H9 (cell line): ENCODE results near the gene HBD. TPM values are rescaled to one million over a fixed set of nuclear protein-coding genes. Genes with fewer than 3 reads are reported as not detected.

Experiments used
- DNase-seq: peaks from one replicate; pipeline ENCODE4 v3.0.0-alpha.2; 2017
- H2AFZ ChIP-seq: one replicate; pipeline ENCODE4 v1.6.1; 2013; ENCODE audit warnings: mild to moderate bottlenecking, low read length, control low read depth, moderate library complexity
- H2AK5ac ChIP-seq: 2 replicates; pipeline ENCODE4 v1.6.1; 2013; ENCODE audit warnings: low read length, control low read depth, mixed read lengths; ENCODE audit not compliant: insufficient read length
- H2BK120ac ChIP-seq: one replicate; pipeline ENCODE4 v1.6.1; 2013; ENCODE audit warnings: low read depth, mild to moderate bottlenecking, low read length, control low read depth, inconsistent platforms; ENCODE audit not compliant: poor library complexity, severe bottlenecking
- H2BK12ac ChIP-seq: 2 replicates; pipeline ENCODE4 v1.6.1; 2013; ENCODE audit warnings: low read length, control low read depth, mixed read lengths, low read depth; ENCODE audit not compliant: insufficient read length
- H2BK15ac ChIP-seq: 2 replicates; pipeline ENCODE4 v1.6.1; 2013; ENCODE audit warnings: low read depth, low read length, control low read depth
- H2BK20ac ChIP-seq: one replicate; pipeline ENCODE4 v1.6.1; 2013; ENCODE audit warnings: low read depth, mild to moderate bottlenecking, low read length, control low read depth, inconsistent platforms; ENCODE audit not compliant: poor library complexity, severe bottlenecking
- H2BK5ac ChIP-seq: 2 replicates; pipeline ENCODE4 v1.6.1; 2013; ENCODE audit warnings: low read length, control low read depth, mixed read lengths; ENCODE audit not compliant: insufficient read length
- H3K14ac ChIP-seq: 2 replicates; pipeline ENCODE4 v1.6.1; 2013; ENCODE audit warnings: low read length, control low read depth; ENCODE audit not compliant: insufficient read depth
- H3K18ac ChIP-seq: 2 replicates; pipeline ENCODE4 v1.6.1; 2013; ENCODE audit warnings: low read depth, mild to moderate bottlenecking, mixed read lengths, low read length, control low read depth; ENCODE audit not compliant: insufficient read length
- H3K23ac ChIP-seq: 2 replicates; pipeline ENCODE4 v1.6.1; 2013; ENCODE audit warnings: low read length, control low read depth, mixed read lengths, low read depth; ENCODE audit not compliant: insufficient read length
- H3K23me2 ChIP-seq: 2 replicates; pipeline ENCODE4 v1.6.1; 2013; ENCODE audit warnings: low read depth, mild to moderate bottlenecking, mixed read lengths, low read length, control low read depth; ENCODE audit not compliant: insufficient read length, poor library complexity, severe bottlenecking
- H3K27ac ChIP-seq: 2 replicates; pipeline ENCODE4 v1.5.1; 2013; ENCODE audit warnings: low read length, control low read depth, mixed read lengths, low read depth; ENCODE audit not compliant: insufficient read length
- H3K27me3 ChIP-seq: 2 replicates; pipeline ENCODE4 v1.6.1; 2013; ENCODE audit warnings: low read length, control low read depth, inconsistent platforms; ENCODE audit not compliant: insufficient read depth
- H3K4ac ChIP-seq: 2 replicates; pipeline ENCODE4 v1.6.1; 2013; ENCODE audit warnings: low read depth, mild to moderate bottlenecking, control low read depth, inconsistent platforms, low read length, moderate library complexity
- H3K4me1 ChIP-seq: 2 replicates; pipeline ENCODE4 v1.6.1; 2013; ENCODE audit warnings: low read length, control low read depth, inconsistent platforms; ENCODE audit not compliant: insufficient read depth
- H3K4me2 ChIP-seq: 2 replicates; pipeline ENCODE4 v1.6.1; 2013; ENCODE audit warnings: low read length, control low read depth, mixed read lengths; ENCODE audit not compliant: insufficient read length, insufficient read depth
- H3K56ac ChIP-seq: 2 replicates; pipeline ENCODE4 v1.6.1; 2013; ENCODE audit warnings: low read depth, mild to moderate bottlenecking, mixed read lengths, low read length, control low read depth; ENCODE audit not compliant: insufficient read length
- H3K79me1 ChIP-seq: 2 replicates; pipeline ENCODE4 v1.6.1; 2013; ENCODE audit warnings: low read depth, mild to moderate bottlenecking, moderate library complexity, low read length, control low read depth, inconsistent platforms; ENCODE audit not compliant: insufficient read depth, poor library complexity, severe bottlenecking
- H3K79me2 ChIP-seq: 2 replicates; pipeline ENCODE4 v1.6.1; 2013; ENCODE audit warnings: low read length, control low read depth, inconsistent platforms; ENCODE audit not compliant: insufficient read depth
- H3K9ac ChIP-seq: 2 replicates; pipeline ENCODE4 v1.6.1; 2013; ENCODE audit warnings: low read length, control low read depth, mixed read lengths; ENCODE audit not compliant: insufficient read length; ENCODE audit errors: extremely low read depth
- H3K9me3 ChIP-seq: one replicate; pipeline ENCODE4 v1.6.1; 2013; ENCODE audit warnings: low read depth, low read length, inconsistent platforms; ENCODE audit not compliant: control insufficient read depth
- H3T11ph ChIP-seq: one replicate; pipeline ENCODE4 v1.6.1; 2013; ENCODE audit warnings: mild to moderate bottlenecking, low read length, control low read depth, inconsistent platforms
- H4K20me1 ChIP-seq: one replicate; pipeline ENCODE4 v1.6.1; 2013; ENCODE audit not compliant: control insufficient read depth, insufficient read length, insufficient read depth
- H4K5ac ChIP-seq: 2 replicates; pipeline ENCODE4 v1.6.1; 2013; ENCODE audit warnings: low read depth, mild to moderate bottlenecking, mixed read lengths, low read length, control low read depth; ENCODE audit not compliant: insufficient read length
- H4K8ac ChIP-seq: replicated peaks from 2 replicates; pipeline ENCODE4 v1.6.1; 2013; ENCODE audit warnings: low read length, control low read depth, mixed read lengths, low read depth; ENCODE audit not compliant: insufficient read length
- H4K91ac ChIP-seq: 2 replicates; pipeline ENCODE4 v1.6.1; 2013; ENCODE audit warnings: low read depth, mild to moderate bottlenecking, moderate library complexity, mixed read lengths, low read length, control low read depth; ENCODE audit not compliant: insufficient read length
- H3K27ac Mint-ChIP-seq, 3 experiments: 2 replicates in 2 of 3; 3 replicates in 1 of 3; pipeline ENCODE4 v1.8.0; 2020 to 2021; ENCODE audit warnings: mixed read lengths in 3 of 3, mild to moderate bottlenecking in 1 of 3, moderate library complexity in 1 of 3
- H3K27me3 Mint-ChIP-seq: 2 replicates; pipeline ENCODE4 v1.8.0; 2021; ENCODE audit warnings: low read depth, mild to moderate bottlenecking, moderate library complexity, mixed read lengths
- H3K36me3 Mint-ChIP-seq, 3 experiments: 2 replicates in 2 of 3; 3 replicates in 1 of 3; pipeline ENCODE4 v1.8.0; 2020 to 2021; ENCODE audit warnings: low read depth in 3 of 3, mixed read lengths in 3 of 3; ENCODE audit not compliant: insufficient read depth in 1 of 3
- H3K4me1 Mint-ChIP-seq, 2 experiments: 2 replicates each; pipeline ENCODE4 v1.8.0; 2020; ENCODE audit warnings: mixed read lengths in 2 of 2
- H3K4me3 Mint-ChIP-seq, 2 experiments: 2 replicates in 1 of 2; 3 replicates in 1 of 2; pipeline ENCODE4 v1.8.0; 2020 to 2021; ENCODE audit warnings: mild to moderate bottlenecking in 2 of 2, mixed read lengths in 2 of 2, moderate library complexity in 1 of 2
- H3K9me3 Mint-ChIP-seq, 2 experiments: 2 replicates in 1 of 2; 3 replicates in 1 of 2; pipeline ENCODE4 v1.8.0; 2020; ENCODE audit warnings: mild to moderate bottlenecking in 2 of 2, mixed read lengths in 2 of 2, moderate library complexity in 1 of 2
- CTCF ChIP-seq: fragments of 200-600 bp; sonication (generic); conservative IDR thresholded peaks from 3 replicates; pipeline ENCODE4 v1.8.0; 2021; ENCODE audit warnings: antibody characterized with exemption, mild to moderate bottlenecking
- WGBS: extraction: QIAGEN DNeasy Blood & Tissue Kit; methylation state at CpG from one replicate; pipeline ENCODE4 v1.1.7; 2013; ENCODE audit warnings: missing lambda C conversion rate, low lambda C conversion rate, mixed read lengths; ENCODE audit not compliant: insufficient read length; ENCODE audit errors: extremely low coverage; 5-methylcytosine and 5-hydroxymethylcytosine counted together
- total RNA-seq: library from RNA; stranded (reverse); gene quantifications from 2 replicates; pipeline ENCODE4 v1.2.1, GENCODE V29; 2021

The HBD gene
- total RNA-seq, 1 experiment from 2014 or later = not detected

GRCh38 chr11:5265832-5266231 is 31.5 kb upstream of the HBD start:
- H2AFZ ChIP-seq = no peak overlapping the region
- peaks cover 11% of the 10 kb centered on the region for H3K27me3 Mint-ChIP-seq
- no peak overlapping the region for H3K23ac ChIP-seq
- no CpG with 5 or more reads among the region's 2 CpGs for WGBS
- H3K27me3 ChIP-seq = no peaks in the 10 kb centered on the region
- no peak overlapping the region for H2BK15ac ChIP-seq
- no peaks in the 10 kb centered on the region for H3K4me1 ChIP-seq
- no peak overlapping the region for H3K4me2 ChIP-seq
- no peaks in the 10 kb centered on the region for H3K23me2 ChIP-seq
- no peak overlapping the region for H3K14ac ChIP-seq
- H3K4me3 Mint-ChIP-seq = no peak overlapping the region
- DNase-seq = no peak
- no peak overlapping the region for H3K27ac Mint-ChIP-seq
- peaks cover 0 to 4% of the 10 kb centered on the region in 2 experiments; a peak in 3 of 5 replicates for H3K9me3 Mint-ChIP-seq
- no peaks in the 10 kb centered on the region for H3K79me1 ChIP-seq
- no peak overlapping the region for H4K5ac ChIP-seq
- no peaks in the 10 kb centered on the region for H3K36me3 Mint-ChIP-seq
- no peak overlapping the region for H3K56ac ChIP-seq
- H3K4me1 Mint-ChIP-seq = peaks cover 0 to 5% of the 10 kb centered on the region in 2 experiments; a peak in 2 of 4 replicates
- H3K9ac ChIP-seq = no peak overlapping the region
- no peak overlapping the region for H2BK20ac ChIP-seq
- no peak overlapping the region for H3T11ph ChIP-seq
- H3K79me2 ChIP-seq = no peaks in the 10 kb centered on the region
- no peak overlapping the region for H2BK12ac ChIP-seq
- H2BK5ac ChIP-seq = no peak overlapping the region
- no peaks in the 10 kb centered on the region for H4K20me1 ChIP-seq
- H3K4ac ChIP-seq = no peak overlapping the region
- H3K18ac ChIP-seq = no peak overlapping the region
- no peak for TF ChIP-seq CTCF
- H3K27ac ChIP-seq = no peak overlapping the region
- no peaks in the 10 kb centered on the region for H3K9me3 ChIP-seq
- no peak overlapping the region for H4K8ac ChIP-seq
- H2BK120ac ChIP-seq = no peak overlapping the region
- no peak overlapping the region for H2AK5ac ChIP-seq
- no peak overlapping the region for H4K91ac ChIP-seq
